GM18861 (cell line): ENCODE measurements around the gene SEZ6L2.
"Not testable (repeated sequence)": the region's sequence is repeated elsewhere in the genome, so short reads cannot be mapped to it uniquely, and the experiment has no call there.

Source experiments
- ATAC-seq: cut with Tn5 transposase; IDR thresholded peaks from one replicate; pipeline ENCODE4 v1.9.1; 2021; ENCODE audit not compliant: unreplicated experiment

SEZ6L2 gene

DNA sequence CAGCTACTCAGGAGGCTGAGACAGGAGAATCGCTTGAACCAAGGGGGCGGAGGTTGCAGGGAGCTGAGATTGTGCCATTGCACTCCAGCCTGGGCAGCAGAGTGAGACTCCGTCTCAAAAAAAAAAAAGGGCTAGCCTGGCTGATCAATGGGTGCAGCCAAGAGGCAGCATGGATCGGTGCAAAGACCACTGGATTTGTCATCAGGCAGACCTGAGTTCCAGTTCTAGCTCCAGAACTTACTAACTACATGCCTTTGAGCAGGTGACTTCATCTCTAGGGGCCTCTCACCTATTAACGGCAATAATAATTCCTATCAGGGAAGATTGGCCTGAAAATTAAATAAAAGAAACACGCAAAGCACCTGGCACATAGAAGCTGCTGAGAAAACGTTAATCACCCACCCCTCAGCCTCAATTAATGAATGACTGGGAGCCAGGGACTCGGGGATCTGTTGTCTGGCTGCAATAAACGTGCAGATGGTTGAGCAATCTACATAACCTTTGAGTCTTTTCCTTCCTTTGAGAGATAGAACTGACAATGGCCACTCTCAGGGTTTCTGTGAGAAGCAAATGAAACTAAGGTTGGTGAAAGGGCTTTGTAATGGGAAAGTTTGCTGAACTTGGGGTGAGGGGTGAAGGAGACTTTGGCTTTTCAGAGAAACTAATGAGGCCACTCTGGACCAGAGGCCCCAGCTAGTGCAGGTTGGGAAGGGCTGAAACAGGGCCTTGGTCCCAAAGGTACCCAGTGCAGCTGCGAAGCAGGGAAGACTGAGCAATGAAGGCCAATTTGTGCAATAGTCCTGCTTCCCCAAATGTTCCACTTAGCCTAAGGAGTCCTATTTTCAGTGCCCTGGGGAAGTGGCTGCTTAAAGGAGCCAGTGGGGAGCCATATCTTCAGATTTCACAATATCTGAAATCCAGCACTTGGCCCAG is 7.6 kb downstream of the SEZ6L2 start:
- no peak for ATAC-seq

DNA sequence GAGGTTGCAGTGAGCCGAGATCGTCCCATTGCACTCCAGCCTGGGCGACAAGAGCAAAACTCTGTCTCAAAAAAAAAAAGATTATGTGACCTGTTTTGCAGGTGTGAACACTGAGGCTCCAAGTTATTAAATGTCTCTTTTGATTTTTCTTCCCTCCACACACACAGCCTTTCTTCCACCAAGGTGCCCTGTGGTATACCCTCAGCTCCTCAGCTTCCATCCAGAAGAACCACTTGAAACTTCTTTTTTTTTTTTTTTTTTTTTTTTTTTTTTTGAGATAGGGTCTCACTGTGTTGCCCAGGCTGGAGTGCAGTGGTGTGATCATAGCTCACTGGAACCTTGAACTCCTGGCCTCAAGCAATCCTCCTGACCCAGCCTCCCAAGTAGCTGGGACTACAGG is 10.0 kb downstream of the SEZ6L2 start:
- ATAC-seq: not testable (repeated sequence)

DNA sequence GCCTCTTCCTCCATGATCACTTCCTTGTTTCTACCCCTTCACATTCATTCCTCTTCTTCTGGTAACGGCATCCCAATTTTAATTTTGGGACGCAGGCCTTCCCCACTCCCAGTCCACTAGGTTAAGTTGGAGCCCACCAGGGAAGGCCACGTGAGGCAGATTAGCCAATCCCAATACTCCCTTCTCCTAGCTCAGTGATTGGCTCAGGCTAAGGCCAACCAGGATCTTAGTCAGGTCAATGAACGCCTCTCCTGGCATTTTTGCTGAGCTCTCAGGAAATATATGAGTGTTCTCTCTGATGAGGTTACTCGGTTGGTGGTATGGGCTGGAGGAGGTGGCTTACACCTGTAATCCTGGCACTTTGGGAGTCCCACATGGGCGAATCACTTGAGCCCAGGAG is 15.4 kb downstream of the SEZ6L2 start:
- ATAC-seq: no peak

DNA sequence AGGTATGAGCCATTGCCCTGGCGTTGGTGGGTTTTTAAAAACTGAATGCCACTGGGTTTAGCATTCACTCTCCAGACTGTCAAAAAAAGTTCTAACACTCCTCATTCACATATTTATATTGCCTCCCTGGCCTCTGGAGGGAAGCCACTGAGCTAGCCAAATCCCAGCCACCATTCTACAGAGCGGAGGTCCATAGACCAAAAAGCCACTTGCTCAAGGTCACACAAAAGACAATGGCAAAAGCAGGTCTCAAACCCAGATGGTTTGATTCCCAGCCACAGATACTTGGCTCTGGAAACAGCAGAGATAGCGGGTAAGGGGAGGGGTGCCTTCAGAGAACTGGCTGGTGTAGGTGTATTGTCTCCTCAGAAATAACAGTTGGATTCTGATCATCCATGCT is 18.3 kb downstream of the SEZ6L2 start:
- ATAC-seq: no peak

DNA sequence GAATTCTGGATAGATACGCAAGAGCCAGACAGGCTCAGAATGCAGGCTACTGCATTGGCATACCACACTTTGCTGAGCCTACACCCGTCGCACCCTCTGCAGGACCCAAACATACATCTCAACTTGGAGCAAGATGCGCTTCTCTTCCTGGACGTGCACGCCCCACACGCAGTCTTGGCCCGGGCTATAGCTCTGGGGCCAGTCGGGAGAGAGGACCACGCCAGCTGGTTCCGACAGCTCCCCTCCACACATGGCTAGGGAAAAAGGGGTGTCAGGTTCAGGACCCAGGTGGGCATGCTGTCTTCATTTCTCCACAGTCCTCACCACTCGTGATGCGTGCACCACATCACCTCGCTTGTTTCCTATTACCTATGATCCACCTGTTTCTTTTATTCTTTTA is 21.2 kb downstream of the SEZ6L2 start:
- no peak for ATAC-seq

DNA sequence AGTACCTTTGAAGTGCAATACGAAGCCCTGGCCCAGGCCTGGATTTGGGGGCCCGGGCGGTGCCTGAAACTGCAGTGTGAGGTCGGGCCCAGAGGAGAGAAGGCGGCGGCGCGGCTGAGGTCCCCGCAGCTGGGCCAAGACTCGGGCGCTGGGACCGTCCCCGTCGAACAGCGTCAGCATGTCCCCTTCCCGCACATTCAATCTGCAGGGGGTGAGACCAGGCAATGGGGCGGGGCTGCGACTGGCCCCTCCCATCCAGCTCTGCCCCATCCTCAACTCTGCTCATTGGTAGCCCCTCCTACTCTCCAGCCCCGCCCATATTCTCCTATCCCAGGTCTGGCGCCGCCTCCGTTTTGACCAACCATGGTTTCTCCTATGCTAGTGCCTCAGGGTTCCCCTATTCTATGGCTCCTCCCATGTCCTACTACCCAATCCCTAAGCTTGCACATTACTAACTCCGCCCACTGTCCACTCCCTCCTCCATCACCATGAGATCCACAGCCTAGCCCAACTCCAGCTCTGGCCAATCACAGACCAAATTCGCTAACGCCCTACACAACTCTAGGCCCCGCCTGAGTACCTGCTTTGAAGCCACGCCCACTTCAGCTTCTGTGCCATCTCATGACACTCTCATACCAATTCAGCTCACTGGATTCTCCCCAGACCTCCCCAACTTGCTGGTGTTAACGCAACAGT is 21.9 kb downstream of the SEZ6L2 start:
- ATAC-seq: no peak

DNA sequence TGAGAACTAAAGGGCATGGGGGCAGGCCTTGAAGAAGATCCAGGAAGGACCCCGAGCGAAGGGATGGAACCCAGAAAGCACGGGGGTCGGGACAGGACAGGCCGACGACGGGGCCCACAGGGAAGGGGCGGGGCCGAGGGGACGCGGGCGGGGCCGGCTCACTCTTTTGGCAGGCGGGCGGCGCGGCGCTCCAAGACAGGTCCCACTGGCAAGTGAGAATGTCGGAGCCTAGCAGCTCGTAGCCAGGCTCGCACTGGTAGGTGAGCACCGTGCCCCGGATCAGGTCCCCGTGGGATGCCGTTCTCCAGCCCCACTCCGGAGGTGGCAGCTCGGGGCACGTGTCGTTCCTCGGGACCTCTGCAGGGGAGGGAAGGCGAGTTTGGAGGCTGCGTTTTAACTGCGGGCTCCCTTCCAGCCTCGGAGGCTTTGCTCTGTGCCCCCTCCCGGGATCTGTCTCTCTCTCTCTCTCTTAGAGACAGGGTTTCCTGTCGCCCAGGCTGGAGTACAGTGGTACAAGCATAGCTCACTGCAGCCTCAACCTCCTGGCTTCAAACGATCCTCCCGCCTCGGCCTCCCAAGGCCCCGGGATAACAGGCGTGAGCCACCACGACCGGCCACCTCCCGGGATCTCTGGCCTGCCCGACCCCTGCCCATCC is 22.6 kb downstream of the SEZ6L2 start:
- no peak for ATAC-seq

DNA sequence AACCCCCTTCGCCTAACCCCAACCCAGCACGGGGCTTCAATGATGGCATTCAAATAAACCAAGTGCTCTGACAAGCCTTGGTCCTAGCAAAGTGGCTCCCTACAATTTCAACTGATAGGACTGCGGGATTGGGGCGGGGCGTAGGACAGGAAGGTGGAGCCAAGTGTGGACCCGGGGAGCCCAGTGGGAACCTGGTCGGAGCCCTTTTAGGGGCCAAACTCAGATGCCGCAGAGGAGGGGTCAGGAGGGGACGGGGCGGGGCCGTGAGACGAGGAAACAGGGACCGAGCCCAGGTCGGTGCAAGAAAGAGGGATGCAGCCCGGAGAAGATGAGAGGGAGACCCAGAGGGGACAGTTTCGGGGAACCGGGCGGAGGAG is 23.1 kb downstream of the SEZ6L2 start:
- ATAC-seq: no peak

DNA sequence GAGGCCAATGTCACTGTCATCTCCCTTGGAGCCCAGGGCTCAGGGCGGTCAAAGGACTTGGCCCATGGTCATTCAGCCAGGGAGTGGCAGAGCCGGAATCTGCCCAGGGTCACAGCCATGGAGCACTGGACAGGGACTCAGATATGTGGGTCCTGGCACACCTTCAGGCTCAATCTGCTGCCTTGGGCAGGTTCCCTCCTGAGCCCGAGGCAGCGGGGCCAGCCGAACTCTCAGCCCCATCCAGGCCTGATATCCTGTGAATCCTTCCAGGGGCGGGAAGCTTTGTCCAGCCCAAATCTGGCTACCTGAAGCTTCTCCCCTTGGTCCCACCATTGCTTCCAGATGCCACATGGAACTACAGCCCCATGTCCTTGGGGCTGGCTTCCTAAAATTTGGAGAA is 24.1 kb downstream of the SEZ6L2 start:
- ATAC-seq: no peak

DNA sequence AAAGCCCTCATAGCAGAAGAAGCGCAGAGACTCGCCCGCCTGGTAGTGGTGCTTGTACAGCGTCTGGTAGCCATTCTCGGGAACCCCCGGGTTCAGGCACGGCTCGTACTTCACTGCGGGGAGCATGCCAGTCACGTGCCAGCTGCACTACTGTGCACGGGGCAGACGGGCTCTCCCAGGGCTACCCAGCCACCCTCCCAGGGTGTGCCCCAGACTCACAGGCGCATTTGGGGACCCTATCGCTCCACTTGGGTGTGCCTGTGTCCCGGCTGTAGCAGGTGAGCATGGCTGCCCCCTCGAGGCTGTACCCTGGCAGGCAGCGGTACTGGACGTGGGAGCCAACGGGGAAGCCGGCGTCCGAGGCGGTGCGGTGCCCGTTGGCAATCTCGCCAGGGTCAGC is 26.0 kb downstream of the SEZ6L2 start:
- no peak for ATAC-seq

DNA sequence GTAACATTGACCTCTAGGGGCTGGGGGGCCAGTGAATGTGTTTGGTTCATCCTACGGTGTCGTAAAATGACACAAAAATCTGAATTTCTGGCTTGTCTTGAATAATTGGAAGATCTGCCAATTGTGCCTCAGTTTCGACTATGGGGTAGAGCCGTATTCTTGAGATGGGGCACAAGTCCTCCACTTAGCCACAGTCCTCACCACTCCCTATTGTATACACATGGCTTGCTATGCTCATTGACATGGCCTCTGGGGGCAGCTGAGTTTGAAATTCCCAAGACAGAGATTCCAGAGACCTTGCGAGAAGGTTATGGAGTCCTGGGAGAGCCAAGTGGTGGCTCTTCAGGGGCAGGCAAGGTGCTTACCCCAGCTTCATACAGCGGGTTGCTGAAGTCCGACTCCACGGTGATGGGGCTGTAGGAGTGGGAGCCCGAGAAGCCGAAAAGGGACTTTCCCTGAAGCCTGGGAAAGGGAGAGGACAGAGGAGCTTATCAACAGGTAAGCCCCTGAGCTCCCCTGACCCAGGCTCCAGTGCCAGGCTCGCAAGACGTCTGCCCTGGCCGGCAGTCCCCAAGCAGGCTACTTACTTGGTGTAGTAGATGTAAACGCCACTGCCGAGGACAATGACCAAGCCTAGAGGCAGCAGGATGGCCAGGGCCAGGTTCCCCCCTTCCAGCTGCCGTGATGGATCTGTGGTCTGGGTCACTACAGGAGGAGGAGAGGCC is 27.4 kb downstream of the SEZ6L2 start:
- no peak for ATAC-seq

DNA sequence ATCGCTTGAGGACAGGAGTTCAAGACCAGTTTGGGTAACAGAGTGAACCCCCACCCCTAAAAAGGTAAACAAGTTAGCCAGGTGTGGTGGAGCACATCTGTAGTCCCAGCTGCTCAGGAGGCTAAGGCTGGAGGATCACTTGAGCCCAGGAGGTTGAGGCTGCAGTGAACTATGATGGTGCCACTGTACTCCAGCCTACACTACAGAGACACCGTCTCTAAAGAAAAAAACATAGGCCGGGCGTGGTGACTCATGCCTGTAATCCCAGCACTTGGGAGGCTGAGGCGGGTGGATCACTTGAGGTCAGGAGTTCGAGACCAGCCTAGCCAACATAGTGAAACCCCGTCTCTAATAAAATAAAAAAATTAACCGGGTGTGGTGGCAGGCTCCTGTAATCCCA is 30.3 kb downstream of the SEZ6L2 start:
- not testable (repeated sequence) for ATAC-seq

DNA sequence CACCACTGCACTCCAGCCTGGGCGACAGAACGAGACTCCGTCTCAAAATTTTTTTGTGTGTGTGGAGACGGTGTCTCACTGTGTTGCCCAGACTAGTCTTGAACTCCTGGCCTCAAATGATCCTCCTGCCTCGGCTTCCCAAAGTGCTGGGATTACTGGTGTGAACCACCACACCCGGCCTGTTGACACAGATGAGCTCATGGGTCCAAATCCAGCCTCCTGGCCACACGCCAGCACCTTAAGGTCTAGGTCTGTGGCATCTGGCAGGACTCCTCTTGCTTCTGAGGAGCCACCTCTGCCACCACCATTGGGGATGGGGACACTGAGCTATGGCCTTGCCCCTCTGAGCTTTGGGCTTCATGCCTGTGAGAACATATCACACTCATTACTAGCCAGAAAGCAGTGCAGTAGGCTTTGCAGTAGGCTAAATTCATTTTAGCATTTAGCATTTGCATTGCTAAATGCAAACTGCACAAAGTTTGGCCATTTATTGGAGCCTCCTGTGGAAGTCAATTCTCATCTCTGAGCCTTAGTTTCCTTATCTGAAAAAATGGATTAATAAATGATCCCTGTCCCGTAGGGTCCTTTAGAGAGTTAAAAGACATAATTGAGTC is 30.8 kb downstream of the SEZ6L2 start:
- ATAC-seq: no peak

DNA sequence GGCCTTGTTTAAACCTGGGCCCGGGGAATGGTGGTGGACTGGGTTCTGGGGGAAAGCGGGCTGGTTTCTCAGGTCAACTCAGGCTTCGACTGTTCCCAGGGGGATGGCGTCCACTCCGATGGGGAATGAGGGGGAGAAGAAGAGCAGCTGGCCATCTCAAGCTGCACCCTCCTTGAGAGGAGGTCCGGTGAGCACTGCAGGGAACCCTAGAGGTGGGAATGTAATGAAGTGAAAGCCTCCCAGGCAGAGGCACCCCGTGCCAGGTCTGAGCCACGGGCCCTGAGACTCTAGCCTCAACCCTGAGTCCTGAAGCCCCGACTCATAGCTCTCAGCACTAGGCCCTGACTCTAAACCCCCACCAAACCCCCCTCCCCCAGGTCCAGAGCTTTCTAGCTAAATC is 35.1 kb downstream of the SEZ6L2 start:
- ATAC-seq: no peak

DNA sequence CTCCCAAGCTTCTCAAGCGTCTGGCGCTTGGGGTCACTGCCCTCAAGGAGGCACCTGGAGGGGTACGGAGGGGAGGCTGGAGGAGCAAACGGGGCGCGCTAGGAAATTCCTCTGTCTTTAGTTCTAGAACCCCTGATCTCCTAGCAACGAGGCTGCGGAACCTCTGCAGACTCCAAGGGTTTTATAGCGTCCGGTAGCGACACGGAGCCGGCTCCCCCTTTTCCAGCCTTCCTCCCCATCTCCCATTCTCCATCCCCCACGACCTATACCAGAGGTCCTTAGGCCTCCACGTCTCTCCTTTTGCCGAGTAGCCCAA is 35.7 kb downstream of the SEZ6L2 start:
- no peak for ATAC-seq

DNA sequence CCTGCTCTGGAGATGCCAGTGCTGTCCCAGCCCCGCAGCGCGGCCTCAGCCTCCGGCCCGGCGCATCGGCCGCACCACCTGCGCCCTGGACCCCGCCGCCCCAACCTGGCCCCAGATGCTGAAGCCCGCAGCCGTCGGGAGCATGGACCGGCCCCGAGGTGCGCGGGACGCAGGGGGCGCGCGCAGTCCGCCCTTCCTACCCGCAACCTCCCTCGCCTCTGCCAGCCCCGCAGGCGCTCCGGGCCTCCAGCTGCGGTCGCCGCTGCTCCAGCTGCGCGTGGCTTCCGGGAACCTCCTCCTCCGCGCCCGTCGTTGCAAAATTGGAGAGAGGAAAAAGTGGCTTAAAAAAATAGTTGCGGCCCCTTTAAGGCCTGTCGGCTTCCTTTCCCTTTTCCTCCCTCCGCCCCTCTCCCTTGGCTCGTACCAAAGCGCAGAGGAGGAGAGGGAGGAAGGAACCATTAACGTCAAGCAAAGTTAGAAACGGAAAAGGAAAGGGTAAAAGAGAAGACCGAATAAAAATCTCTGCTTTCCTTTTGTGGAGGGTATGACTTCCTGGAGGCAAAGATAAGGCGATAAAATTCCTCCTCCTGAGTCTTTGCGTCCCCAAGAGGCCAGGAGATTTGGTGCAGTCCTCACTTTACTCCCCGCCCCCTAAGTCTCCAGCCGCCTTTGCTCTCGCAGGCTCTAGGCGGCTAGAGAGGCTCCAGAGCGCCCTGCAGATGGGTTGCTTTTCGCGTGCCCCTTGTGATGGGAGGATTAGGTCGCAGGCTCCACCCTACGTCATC is 36.3 kb downstream of the SEZ6L2 start, which contains the start of gene CDIPT:
Gene CDIPT (minus strand): TSS at position 343 of the 785 bp plus-strand sequence. CDS start 369 bp downstream, outside the sequence.
- ATAC-seq: peak; percentile 90

DNA sequence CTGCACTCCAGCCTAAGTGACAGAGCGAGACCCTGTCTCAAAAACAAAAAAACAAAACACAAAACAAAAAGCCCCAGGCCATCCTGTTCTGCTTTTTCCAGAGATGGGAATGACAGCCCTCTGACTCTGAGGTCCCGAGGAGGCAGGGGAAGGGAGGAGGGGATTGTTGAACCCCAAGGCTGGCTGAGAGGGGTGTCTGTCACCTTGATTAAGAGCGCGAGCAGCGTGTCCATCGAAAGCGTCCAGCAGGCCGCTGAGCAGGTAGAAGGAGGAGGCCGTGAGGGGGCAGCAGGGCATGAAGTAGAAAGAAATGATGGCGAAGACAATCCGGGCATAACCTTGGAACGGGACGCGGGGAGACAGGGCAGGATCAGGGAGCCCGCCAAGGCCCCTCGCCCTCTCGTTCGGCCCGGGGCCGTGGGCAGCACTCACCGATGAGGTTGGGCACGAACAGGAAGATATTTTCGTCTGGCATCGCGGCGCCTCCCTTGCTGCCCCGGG is 36.9 kb downstream of the SEZ6L2 start:
- ATAC-seq: no peak

DNA sequence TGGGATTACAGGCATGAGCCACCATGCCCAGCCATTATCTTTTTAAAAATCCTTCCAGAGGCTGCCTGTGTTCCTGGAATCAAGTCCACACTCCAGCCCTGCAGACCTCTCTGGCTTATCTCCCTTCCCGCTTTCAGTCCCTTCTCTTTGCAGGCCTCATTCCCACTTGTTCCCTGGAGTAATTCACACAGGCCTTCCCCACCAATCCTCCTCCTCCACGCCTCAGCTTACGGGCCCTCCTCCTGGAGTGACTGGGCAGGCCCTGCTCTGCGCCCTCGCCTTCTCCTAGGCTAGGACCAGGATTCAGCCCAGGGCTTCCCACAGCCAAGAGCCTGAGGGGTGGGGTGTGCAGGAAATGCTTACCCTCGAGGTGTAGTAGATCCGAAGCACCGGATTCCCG is 39.1 kb downstream of the SEZ6L2 start:
- ATAC-seq: no peak

DNA sequence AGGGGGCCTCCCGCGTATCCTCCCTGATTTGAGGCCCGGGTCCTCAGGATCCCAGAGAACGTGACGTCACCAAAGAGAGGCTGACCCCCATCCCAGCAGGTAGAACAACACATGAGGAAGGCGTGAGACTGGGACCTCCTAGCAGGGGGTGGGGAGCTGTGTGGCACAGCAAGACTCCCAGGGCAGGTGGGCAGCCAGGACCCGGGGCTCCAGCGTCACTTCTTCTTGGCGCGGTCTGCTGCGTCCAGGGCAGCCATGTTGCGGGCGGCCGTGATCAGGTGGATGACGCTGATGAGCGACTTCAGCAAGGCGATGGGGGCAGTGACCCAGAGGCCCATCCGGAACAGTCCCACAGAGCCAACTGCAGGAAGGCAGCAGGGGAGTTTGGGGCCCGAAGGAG is 40.4 kb downstream of the SEZ6L2 start:
- ATAC-seq: no peak
